C4-2B (cell line): Measurements from ENCODE around the gene HSPA1A.
"Not testable (repeated sequence)": the region's sequence is repeated elsewhere in the genome, so short reads cannot be mapped to it uniquely, and the experiment has no call there.

Experiments used
- H3K27ac ChIP-seq: fragments of 450-650 bp; 2 replicates; pipeline ENCODE4 v1.5.1; 2017
- CTCF ChIP-seq: fragments of 450-650 bp; conservative IDR thresholded peaks from 2 replicates; pipeline ENCODE4 v1.5.1; 2017; ENCODE audit warnings: mild to moderate bottlenecking
- ZFX ChIP-seq: fragments of 450-650 bp; IDR thresholded peaks from 2 replicates; pipeline ENCODE4 v1.6.1; 2017

The HSPA1A gene

GRCh38 chr6:31806470-31807272, 8.7 kb upstream of the HSPA1A start, which contains the start of gene LSM2:
Gene LSM2, minus strand, starts transcription at chr6:31806966. Its CDS starts 209 bp downstream, at chr6:31806757.
- TF ChIP-seq CTCF: no peak
- peak; percentile 21; the same call in 1 of the 2 replicates for TF ChIP-seq ZFX
- H3K27ac ChIP-seq: peak within 1 kb of the TSS; percentile 89

GRCh38 chr6:31808599-31808998, 6.7 kb upstream of the HSPA1A start:
- H3K27ac ChIP-seq: not testable (repeated sequence)

- TF ChIP-seq ZFX (no peak), CTCF (no peak)
- H3K27ac ChIP-seq: no peak overlapping the region
Measured at GRCh38 chr6:31811645-31812044, 3.7 kb upstream of the HSPA1A start.

GRCh38 chr6:31813465-31813849, 1.9 kb upstream of the HSPA1A start:
- TF ChIP-seq CTCF: no peak
- no peak for TF ChIP-seq ZFX
- H3K27ac ChIP-seq: no peak overlapping the region

- H3K27ac ChIP-seq: no peak overlapping the region
- TF ChIP-seq ZFX (no peak), CTCF (no peak)
Measured at GRCh38 chr6:31814677-31815024, 692 bp upstream of the HSPA1A start.

GRCh38 chr6:31817133-31817928, 2.0 kb downstream of the HSPA1A start:
- not testable (repeated sequence) for H3K27ac ChIP-seq

- H3K27ac ChIP-seq: not testable (repeated sequence)
Measured at GRCh38 chr6:31817929-31818511, 2.7 kb downstream of the HSPA1A start.

- TF ChIP-seq CTCF (no peak), ZFX (no peak)
- no peak overlapping the region for H3K27ac ChIP-seq
Measured at GRCh38 chr6:31819871-31820299, 4.5 kb downstream of the HSPA1A start.

GRCh38 chr6:31820399-31820798, 5.1 kb downstream of the HSPA1A start:
- H3K27ac ChIP-seq: not testable (repeated sequence)
